Endothelial cell of umbilical vein (primary cell): ENCODE data around the gene PSMA1. TPM values are rescaled to one million over a fixed set of nuclear protein-coding genes. Genes with fewer than 3 reads are reported as not detected.

Experiments used
- BruUV-seq: library from RNA; stranded (reverse); fragments of 400-500 nt; replicated peaks from 2 replicates; lab custom pipeline; 2021; lab: Mats Ljungman, UMichigan
- CTCF ChIA-PET: fragments of 300-600, 350-600 bp; sonication (Branson Sonifier 250); formaldehyde crosslinking; loops from one replicate; lab custom pipeline; 2021; ENCODE audit warnings: antibody characterized with exemption, inconsistent platforms; lab: Charles Lee
- POLR2A ChIA-PET: fragments of 300-600, 350-600 bp; sonication (Branson Sonifier 250); formaldehyde crosslinking; loops from one replicate; lab custom pipeline; 2021; ENCODE audit warnings: antibody characterized with exemption, inconsistent platforms; lab: Charles Lee
- DNase-seq: peaks from one replicate; pipeline ENCODE4 v3.0.0-alpha.2; 2011; ENCODE audit warnings: low read depth, low spot score
- FAIRE-seq: peaks from 2 replicates; lab custom pipeline; 2011; peaks lifted over from hg19 to GRCh38; lab: Jason Lieb, UNC
- H2AFZ ChIP-seq: 2 replicates; pipeline ENCODE4 v1.6.0; 2012; ENCODE audit warnings: low read depth, low read length, control low read depth, inconsistent platforms
- H3K27ac ChIP-seq: 2 replicates; pipeline ENCODE4 v1.5.1; 2011; ENCODE audit warnings: low read depth, mild to moderate bottlenecking, control low read depth, low read length, moderate library complexity; ENCODE audit not compliant: insufficient read depth
- H3K27me3 ChIP-seq, 2 experiments: 2 replicates each; pipeline versions ENCODE4 v1.6.0 to v1.6.1; 2011; ENCODE audit warnings: low read length in 2 of 2, mixed read lengths in 1 of 2; ENCODE audit not compliant: control insufficient read depth in 2 of 2, insufficient read depth in 2 of 2
- H3K36me3 ChIP-seq, 2 experiments: 2 replicates in 1 of 2; 3 replicates in 1 of 2; pipeline ENCODE4 v1.5.1; 2011; ENCODE audit warnings: low read length in 2 of 2, mild to moderate bottlenecking in 1 of 2, moderate library complexity in 1 of 2; ENCODE audit not compliant: control insufficient read depth in 2 of 2, insufficient read depth in 2 of 2; ENCODE audit errors: extremely low read depth in 1 of 2
- H3K4me1 ChIP-seq: 3 replicates; pipeline ENCODE4 v1.5.1; 2011; ENCODE audit warnings: mild to moderate bottlenecking, low read length; ENCODE audit not compliant: control insufficient read depth, insufficient read depth; ENCODE audit errors: extremely low read depth
- H3K4me2 ChIP-seq: 2 replicates; pipeline ENCODE4 v1.6.1; 2011; ENCODE audit warnings: low read length, control low read depth, mixed read lengths; ENCODE audit not compliant: insufficient read depth
- H3K4me3 ChIP-seq, 3 experiments: fragments of 200-600 bp in 1 of 3; sonication (generic), shearing (Covaris generic) in 1 of 3; replicated peaks in 1 of 3; 2 replicates each; pipeline ENCODE4 v1.5.1; 2011 to 2016; ENCODE audit warnings: control low read depth in 3 of 3, low read length in 3 of 3, mild to moderate bottlenecking in 2 of 3, inconsistent platforms in 1 of 3, low read depth in 1 of 3, moderate library complexity in 1 of 3; ENCODE audit not compliant: insufficient read depth in 1 of 3
- H3K79me2 ChIP-seq: 2 replicates; pipeline ENCODE4 v1.6.0; 2012; ENCODE audit warnings: low read length, inconsistent platforms; ENCODE audit not compliant: control insufficient read depth, insufficient read depth
- H3K9ac ChIP-seq: replicated peaks from 2 replicates; pipeline ENCODE3; 2011; ENCODE audit warnings: low read length, control low read depth; ENCODE audit not compliant: insufficient read depth; ENCODE audit errors: extremely low read depth
- H3K9me1 ChIP-seq: replicated peaks from 3 replicates; pipeline ENCODE4 v1.6.0; 2011; ENCODE audit warnings: mild to moderate bottlenecking, low read length; ENCODE audit not compliant: control insufficient read depth, insufficient read depth; ENCODE audit errors: extremely low read depth
- H3K9me3 ChIP-seq: replicated peaks from 2 replicates; pipeline ENCODE4 v1.5.1; 2012; ENCODE audit warnings: low read length, inconsistent platforms; ENCODE audit not compliant: control insufficient read depth, insufficient read depth
- H4K20me1 ChIP-seq: replicated peaks from 2 replicates; pipeline ENCODE3; 2011; ENCODE audit warnings: mild to moderate bottlenecking, low read length; ENCODE audit not compliant: control insufficient read depth, insufficient read depth; ENCODE audit errors: extremely low read depth
- CTCF ChIP-seq, 2 donors: IDR thresholded peaks; 1 replicate in 1 of 2; 2 replicates in 1 of 2; pipeline ENCODE4 v1.5.1; 2011; ENCODE audit warnings: low read length in 2 of 2, mild to moderate bottlenecking in 2 of 2, moderate library complexity in 2 of 2, control low read depth in 1 of 2, inconsistent platforms in 1 of 2, low read depth in 1 of 2; ENCODE audit not compliant: insufficient read depth in 1 of 2; ENCODE audit errors: extremely low read depth in 1 of 2
- EZH2 ChIP-seq: IDR thresholded peaks from 2 replicates; pipeline ENCODE4 v1.6.1; 2012; ENCODE audit warnings: borderline replicate concordance, low read depth, mild to moderate bottlenecking, moderate library complexity, low read length, inconsistent platforms; ENCODE audit not compliant: severe bottlenecking
- FOS ChIP-seq: IDR thresholded peaks from 2 replicates; pipeline ENCODE4 v1.6.1; 2011; ENCODE audit warnings: mild to moderate bottlenecking, low read length, moderate library complexity, borderline replicate concordance; ENCODE audit not compliant: insufficient read depth
- GATA2 ChIP-seq: IDR thresholded peaks from 2 replicates; pipeline ENCODE4 v1.7.0; 2011; ENCODE audit warnings: low read depth, mild to moderate bottlenecking, moderate library complexity, mixed read lengths, low read length; ENCODE audit not compliant: insufficient read length, insufficient read depth
- JUN ChIP-seq: IDR thresholded peaks from 2 replicates; pipeline ENCODE4 v1.6.1; 2011; ENCODE audit warnings: borderline replicate concordance, low read depth; ENCODE audit not compliant: insufficient read length, insufficient read depth
- MAX ChIP-seq: IDR thresholded peaks from 2 replicates; pipeline ENCODE4 v1.6.1; 2011; ENCODE audit not compliant: insufficient read depth, insufficient read length
- MYC ChIP-seq: IDR thresholded peaks from one replicate; pipeline ENCODE4 v1.6.1; 2011; ENCODE audit warnings: mild to moderate bottlenecking, low read depth, low read length
- POLR2A ChIP-seq: IDR thresholded peaks from 2 replicates; pipeline ENCODE4 v1.6.1; 2012; ENCODE audit warnings: low read depth, mild to moderate bottlenecking, control low read depth, low read length
- POLR2AphosphoS5 ChIP-seq: IDR thresholded peaks from 2 replicates; pipeline ENCODE4 v1.6.1; 2012; ENCODE audit warnings: low read depth, mild to moderate bottlenecking, control low read depth, low read length, moderate library complexity; ENCODE audit not compliant: insufficient read depth
- dilution Hi-C: fragments of 300-500 bp; cut with MboI; formaldehyde crosslinking; loops from one replicate; pipeline ENCODE4 v1.15.0; 2019; ENCODE audit warnings: low sequenced_read_pairs; ENCODE audit not compliant: extremely low pct_ligation_motif_present
- intact Hi-C: fragments of 100-400 bp; cut with micrococcal nuclease; formaldehyde crosslinking; loops from one replicate; pipeline ENCODE4 v1.10.0; 2022
- polyA plus RNA-seq, 4 experiments: library from polyadenylated mRNA; depleted of rRNA in 3 of 4; stranded (reverse) in 3 of 4; unstranded in 1 of 4; fragments of >200 nt; gene quantifications; 2 replicates each; pipeline versions ENCODE4 v1.2.1 to v1.2.3, GENCODE V29; 2011 to 2012; ENCODE audit warnings: missing spikeins in 1 of 4
- total RNA-seq: library from RNA; stranded (reverse); gene quantifications from 2 replicates; pipeline ENCODE4 v1.2.3, GENCODE V29; 2021

Gene PSMA1
- total and polyA plus RNA-seq, 2 donors (not counting 3 experiments of a cell fraction or from before 2014, with no cell fraction given): 194 to 220 TPM

GRCh38 chr11:14549891-14550290, 29.7 kb upstream of the PSMA1 start:
- DNase-seq: no peak
- Histone ChIP-seq H3K9me1 (no peaks in the 10 kb centered on the region), H3K4me1 (no peaks in the 10 kb centered on the region), H3K27me3 (peaks cover 4 to 14% of the 10 kb centered on the region in 2 experiments), H2AFZ (no peak overlapping the region), H3K4me3 (no peak overlapping the region), H4K20me1 (no peaks in the 10 kb centered on the region), H3K36me3 (no peaks in the 10 kb centered on the region), H3K4me2 (no peak overlapping the region), H3K9ac (no peak overlapping the region), H3K79me2 (no peaks in the 10 kb centered on the region), H3K9me3 (no peaks in the 10 kb centered on the region), H3K27ac (no peak overlapping the region)
- intact Hi-C loops (no loop called here), dilution Hi-C loops (no loop called here)
- TF ChIP-seq JUN (no peak), GATA2 (no peak), CTCF (IDR thresholded peaks at IDR 0.05; ENCODE audit: extremely low read depth in 1 of 2, insufficient read depth in 1 of 2, low read depth in 1 of 2, low read length in 2 of 2) (no peak)
- ChIA-PET POLR2A (no interaction called here), CTCF (interaction anchor here (1.4 kb wide), 1 partner anchor 12 kb away, joined by 3 read pairs; no protein-coding TSS in a partner anchor)
- FAIRE-seq: no peak
- BruUV-seq: no TSS peak

- H2AFZ ChIP-seq: no peak overlapping the region
- dilution Hi-C loops (no loop called here), intact Hi-C loops (no loop called here)
- TF ChIP-seq MAX (no peak), GATA2 (no peak), EZH2 (no peak), FOS (no peak), JUN (no peak), MYC (no peak), POLR2A (no peak), CTCF (IDR thresholded peaks at IDR 0.05; ENCODE audit: extremely low read depth in 1 of 2, insufficient read depth in 1 of 2, low read depth in 1 of 2, low read length in 2 of 2) (no peak), POLR2AphosphoS5 (no peak)
- H3K4me2 ChIP-seq: no peak overlapping the region
- FAIRE-seq (no peak), DNase-seq (no peak)
- H3K9me1 ChIP-seq: no peaks in the 10 kb centered on the region
- BruUV-seq: no TSS peak
- H3K9ac ChIP-seq: no peak overlapping the region
- H3K4me3 ChIP-seq: no peak overlapping the region
- CTCF ChIA-PET: interaction anchor here (1.0 to 1.6 kb wide), 4 partner anchors 9 to 361 kb away, joined by 3 to 5 read pairs (median 4); no protein-coding TSS in a partner anchor
- POLR2A ChIA-PET: no interaction called here
- H3K4me1 ChIP-seq: no peaks in the 10 kb centered on the region
- no peaks in the 10 kb centered on the region for H4K20me1 ChIP-seq
- H3K36me3 ChIP-seq: no peaks in the 10 kb centered on the region
- no peak overlapping the region for H3K27ac ChIP-seq
- no peaks in the 10 kb centered on the region for H3K9me3 ChIP-seq
- no peaks in the 10 kb centered on the region for H3K79me2 ChIP-seq
- H3K27me3 ChIP-seq: peaks cover 4 to 14% of the 10 kb centered on the region in 2 experiments
These were observed 27.3 kb upstream of the PSMA1 start for GRCh38 chr11:14547440-14547839.
